OCI-LY7 (cell line): ENCODE data around the gene CTSH.

ENCODE experiments used
- CTCF ChIP-seq: fragments of 200-600 bp; sonication (generic); conservative IDR thresholded peaks from 2 replicates; pipeline ENCODE4 v1.5.1; 2014; ENCODE audit warnings: mild to moderate bottlenecking, antibody characterized with exemption, low read length, moderate library complexity, mixed read lengths
- EZH2phosphoT487 ChIP-seq: fragments of 200-600 bp; sonication (generic); IDR thresholded peaks from 2 replicates; pipeline ENCODE4 v1.6.1; 2018; ENCODE audit warnings: low read depth, borderline replicate concordance, mild to moderate bottlenecking, mixed run types, antibody characterized with exemption, low read length, moderate library complexity, mixed read lengths

- TF ChIP-seq CTCF (no peak), EZH2phosphoT487 (no peak)
Observed at GRCh38 chr15:78915341-78916087, 29.3 kb downstream of the CTSH start.
